Gastrocnemius medialis (tissue), 4 donors: ENCODE data around the gene DDX54. TPM values are rescaled to one million over a fixed set of nuclear protein-coding genes. Genes with fewer than 3 reads are reported as not detected.
"Not testable (repeated sequence)": the region's sequence is repeated elsewhere in the genome, so short reads cannot be mapped to it uniquely, and the experiment has no call there.

Source experiments
- ATAC-seq, 2 donors: fragments of 150-250 bp; one replicate each; pipeline ENCODE4 v1.9.1; 2016
- DNase-seq, 2 donors: peaks; one replicate each; pipeline ENCODE4 v3.0.0-alpha.2; 2019
- H3K27ac ChIP-seq, 4 donors: fragments of 200-600 bp; sonication (generic); 1 replicate in 1 of 4; 2 replicates in 3 of 4; pipeline ENCODE4 v1.5.1; 2016 to 2018; ENCODE audit warnings: mild to moderate bottlenecking in 2 of 4, moderate library complexity in 1 of 4
- H3K27me3 ChIP-seq, 3 donors: fragments of 200-600 bp; sonication (generic) in 2 of 3; 1 replicate in 1 of 3; 2 replicates in 2 of 3; pipeline versions ENCODE4 v1.5.1 to v1.6.0; 2016 to 2019; ENCODE audit warnings: mild to moderate bottlenecking in 1 of 3, moderate library complexity in 1 of 3
- H3K36me3 ChIP-seq, 2 donors: fragments of 200-600 bp; sonication (generic) in 1 of 2; one replicate each; pipeline ENCODE4 v1.5.1; 2017 to 2018
- H3K4me1 ChIP-seq, 2 donors: fragments of 200-600 bp; sonication (generic) in 1 of 2; one replicate each; pipeline ENCODE4 v1.5.1; 2016 to 2017; ENCODE audit warnings: mild to moderate bottlenecking in 2 of 2
- H3K4me3 ChIP-seq, 4 donors: fragments of 200-600 bp; sonication (generic) in 3 of 4; 1 replicate in 1 of 4; 2 replicates in 3 of 4; pipeline ENCODE4 v1.5.1; 2016 to 2019; ENCODE audit warnings: mild to moderate bottlenecking in 2 of 4
- H3K9me3 ChIP-seq, 3 donors: fragments of 200-600 bp; sonication (generic) in 2 of 3; 1 replicate in 1 of 3; 2 replicates in 2 of 3; pipeline ENCODE4 v1.5.1; 2016 to 2019
- CTCF ChIP-seq, 5 experiments: fragments of 450-650 bp in 3 of 5; fragments of 200-600 bp in 2 of 5; sonication (generic) in 2 of 5; IDR thresholded peaks in 4 of 5; conservative IDR thresholded peaks in 1 of 5; 1 replicate in 4 of 5; 2 replicates in 1 of 5; pipeline ENCODE4 v1.5.1; 2016 to 2019; ENCODE audit warnings: antibody characterized with exemption in 5 of 5, mild to moderate bottlenecking in 3 of 5, moderate library complexity in 3 of 5
- POLR2A ChIP-seq, 2 donors: fragments of 450-650 bp; IDR thresholded peaks; one replicate each; pipeline ENCODE4 v1.6.1; 2017; ENCODE audit warnings: antibody characterized with exemption in 2 of 2, mild to moderate bottlenecking in 2 of 2, moderate library complexity in 2 of 2
- in situ Hi-C, 4 donors: fragments of 200-750 bp; cut with MboI; loops; one replicate each; pipeline versions ENCODE4 v1.15.0 to v1.8.0; 2017; ENCODE audit warnings: low sequenced_read_pairs in 4 of 4
- intact Hi-C: fragments of 100-400 bp; cut with DNase I; formaldehyde crosslinking; loops from one replicate; pipeline ENCODE4 v1.15.1; 2023; ENCODE audit warnings: low total_unique reads
- total RNA-seq, 4 donors: library from RNA; depleted of rRNA; stranded (reverse); fragments of >200 nt; gene quantifications; one replicate each; pipeline versions ENCODE4 v1.1.0 to v1.2.3, GENCODE V29; 2016

Gene DDX54
- total RNA-seq, 4 donors from 2014 or later, result 90.0 to 144 (median 108) TPM

GRCh38 chr12:113143959-113144358 lies 41.3 kb downstream of the DDX54 start:
- in situ Hi-C loops (no loop called here), intact Hi-C loops (no loop called here)
- no peak for DNase-seq
- H3K4me1 ChIP-seq, result no peaks in the 10 kb centered on the region
- no peak overlapping the region for H3K27ac ChIP-seq
- no peak overlapping the region for H3K4me3 ChIP-seq
- no peaks in the 10 kb centered on the region for H3K36me3 ChIP-seq
- TF ChIP-seq CTCF (IDR thresholded peaks at IDR 0.05 in 4 of 5, conservative IDR thresholded peaks at IDR 0.05 in 1 of 5), result no peak
- no peak for TF ChIP-seq POLR2A (IDR thresholded peaks at IDR 0.05)
- H3K27me3 ChIP-seq, result peaks cover 0 to 6% (median 3%) of the 10 kb centered on the region in 3 donors
- H3K9me3 ChIP-seq, result no peaks in the 10 kb centered on the region
- ATAC-seq, result no peak

- Histone ChIP-seq H3K36me3 (no peaks in the 10 kb centered on the region), H3K27ac (no peak overlapping the region), H3K9me3 (no peaks in the 10 kb centered on the region), H3K4me3 (no peak overlapping the region), H3K4me1 (no peaks in the 10 kb centered on the region), H3K27me3 (peaks cover 0 to 6% (median 3%) of the 10 kb centered on the region in 3 donors)
- no peak for ATAC-seq
- no peak for DNase-seq
- in situ Hi-C loops, result no loop called here
- TF ChIP-seq POLR2A (IDR thresholded peaks at IDR 0.05) (no peak), CTCF (IDR thresholded peaks at IDR 0.05 in 4 of 5, conservative IDR thresholded peaks at IDR 0.05 in 1 of 5) (no peak)
- intact Hi-C loops, result no loop called here
These were observed 42.4 kb downstream of the DDX54 start for GRCh38 chr12:113142886-113143332.

GRCh38 chr12:113142173-113142885 lies 42.9 kb downstream of the DDX54 start:
- intact Hi-C loops, result no loop called here
- peak in 1 of 2 donors; percentile 35 for DNase-seq
- Histone ChIP-seq H3K9me3 (no peaks in the 10 kb centered on the region), H3K4me3 (no peak overlapping the region), H3K27me3 (peaks cover 0 to 6% (median 3%) of the 10 kb centered on the region in 3 donors), H3K27ac (no peak overlapping the region), H3K36me3 (no peaks in the 10 kb centered on the region), H3K4me1 (no peaks in the 10 kb centered on the region)
- in situ Hi-C loops, result no loop called here
- ATAC-seq, result no peak
- TF ChIP-seq CTCF (IDR thresholded peaks at IDR 0.05 in 4 of 5, conservative IDR thresholded peaks at IDR 0.05 in 1 of 5), result no peak
- TF ChIP-seq POLR2A (IDR thresholded peaks at IDR 0.05), result no peak

- DNase-seq, in situ Hi-C loops, intact Hi-C loops, H3K4me3 ChIP-seq, H3K27ac ChIP-seq, H3K4me1 ChIP-seq, H3K36me3 ChIP-seq, ATAC-seq, H3K9me3 ChIP-seq, H3K27me3 ChIP-seq: not testable (repeated sequence)
These were observed 43.6 kb downstream of the DDX54 start for GRCh38 chr12:113141716-113142115.

GRCh38 chr12:113140706-113141105 lies 44.6 kb downstream of the DDX54 start:
- no peak for DNase-seq
- in situ Hi-C loops, result no loop called here
- TF ChIP-seq POLR2A (IDR thresholded peaks at IDR 0.05) (no peak), CTCF (IDR thresholded peaks at IDR 0.05 in 4 of 5, conservative IDR thresholded peaks at IDR 0.05 in 1 of 5) (no peak)

More at GRCh38 chr12:113140706-113141105, 44.6 kb downstream of the DDX54 start:
- Histone ChIP-seq H3K4me1 (no peaks in the 10 kb centered on the region), H3K36me3 (no peaks in the 10 kb centered on the region), H3K27me3 (peaks cover 9 to 15% (median 13%) of the 10 kb centered on the region in 3 donors), H3K9me3 (no peaks in the 10 kb centered on the region), H3K4me3 (no peak overlapping the region), H3K27ac (no peak overlapping the region)
- intact Hi-C loops, result no loop called here
- ATAC-seq, result no peak
